Activated naive CD8-positive, alpha-beta T cell treated with anti-CD3 and anti-CD28 coated beads, Interleukin-2, amount 50 U/mL, for 24 hours (primary cell): ENCODE data around the gene ZNF638.
A peak's percentile ranks its signal among the peaks of the same experiment; 100 is the strongest.

Source experiments
- ATAC-seq: fragments of 150-1000 bp; cut with Tn5 transposase; one replicate; pipeline ENCODE4 v1.10.0; 2021
- DNase-seq: peaks from one replicate; pipeline ENCODE4 v3.0.0; 2021
- H3K27ac Mint-ChIP-seq: one replicate; pipeline ENCODE4 v1.8.0; 2021; ENCODE audit warnings: mild to moderate bottlenecking, mixed read lengths
- H3K27me3 Mint-ChIP-seq: one replicate; pipeline ENCODE4 v1.8.0; 2021; ENCODE audit warnings: mixed read lengths
- H3K36me3 Mint-ChIP-seq: one replicate; pipeline ENCODE4 v1.8.0; 2021; ENCODE audit warnings: low read depth, mixed read lengths
- H3K4me1 Mint-ChIP-seq: one replicate; pipeline ENCODE4 v1.8.0; 2021; ENCODE audit warnings: mixed read lengths
- H3K4me3 Mint-ChIP-seq: one replicate; pipeline ENCODE4 v1.8.0; 2021; ENCODE audit warnings: mild to moderate bottlenecking, moderate library complexity, mixed read lengths
- H3K9me3 Mint-ChIP-seq: one replicate; pipeline ENCODE4 v1.8.0; 2021; ENCODE audit warnings: mixed read lengths

The ZNF638 gene

DNA sequence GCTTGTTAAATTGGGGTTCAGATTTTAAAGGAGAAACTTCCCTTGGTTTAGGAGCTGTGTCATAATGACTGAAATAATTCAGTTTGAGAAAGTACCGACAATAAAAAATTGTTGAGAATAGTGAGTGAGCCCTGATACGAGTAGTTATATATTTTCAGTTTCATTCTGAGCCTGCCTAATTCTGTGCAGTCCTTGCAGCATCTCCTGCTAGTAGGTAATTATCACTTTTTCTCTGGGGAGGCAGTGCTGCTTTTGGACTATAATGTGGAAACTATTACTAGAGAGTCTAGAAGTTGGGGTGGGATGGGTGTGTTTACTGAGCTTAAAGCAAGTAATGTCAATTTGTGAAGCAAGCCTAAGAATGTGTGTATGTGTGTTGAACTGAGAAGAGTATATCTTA is 21.7 kb downstream of the ZNF638 start:
- Mint-ChIP-seq H3K36me3 (peaks cover 55% of the 10 kb centered on the region), H3K27ac (peak overlapping the region; percentile 68), H3K9me3 (no peaks in the 10 kb centered on the region), H3K4me1 (peaks cover 40% of the 10 kb centered on the region), H3K27me3 (no peaks in the 10 kb centered on the region), H3K4me3 (peak overlapping the region; percentile 25)
- DNase-seq (no peak), ATAC-seq (peak; percentile 81)

DNA sequence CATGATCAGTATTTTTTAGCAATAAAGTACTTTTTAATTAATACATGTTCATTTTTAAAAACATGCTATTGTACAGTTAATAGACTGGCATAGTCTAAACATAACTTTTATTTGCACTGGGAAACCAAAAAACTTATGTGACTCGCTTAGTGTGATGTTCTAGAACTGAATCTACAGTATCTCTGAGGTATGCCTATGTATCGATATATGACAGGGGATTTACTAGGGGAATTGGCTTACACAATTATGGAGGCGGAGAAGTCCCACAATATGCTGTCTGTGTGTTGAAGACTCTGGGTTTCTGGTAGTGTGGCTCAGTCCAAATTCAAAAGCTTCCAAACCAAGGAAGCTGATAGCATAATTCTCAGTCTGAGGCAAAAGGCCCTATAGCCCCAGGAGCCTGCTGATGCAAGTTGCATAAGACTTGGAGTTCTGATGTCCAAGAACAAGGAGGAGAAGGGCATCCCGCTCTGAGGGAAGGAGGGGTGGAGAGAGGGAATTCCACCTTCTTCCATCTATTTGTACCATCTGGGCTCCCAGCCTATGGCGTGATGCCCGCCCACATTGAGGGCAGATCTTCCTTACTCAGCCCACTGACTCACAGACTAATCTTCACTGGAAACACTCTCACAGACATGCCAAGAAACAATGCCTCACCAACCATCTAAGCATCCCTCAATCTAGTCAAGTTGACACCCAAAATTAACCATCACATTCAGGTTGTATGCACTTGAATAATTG is 27.5 kb downstream of the ZNF638 start:
- Mint-ChIP-seq H3K36me3 (peaks cover 47% of the 10 kb centered on the region), H3K9me3 (no peaks in the 10 kb centered on the region), H3K4me3 (no peak overlapping the region), H3K27me3 (no peaks in the 10 kb centered on the region), H3K27ac (peak overlapping the region; percentile 8), H3K4me1 (peaks cover 24% of the 10 kb centered on the region)
- ATAC-seq = peak; percentile 92
- no peak for DNase-seq

DNA sequence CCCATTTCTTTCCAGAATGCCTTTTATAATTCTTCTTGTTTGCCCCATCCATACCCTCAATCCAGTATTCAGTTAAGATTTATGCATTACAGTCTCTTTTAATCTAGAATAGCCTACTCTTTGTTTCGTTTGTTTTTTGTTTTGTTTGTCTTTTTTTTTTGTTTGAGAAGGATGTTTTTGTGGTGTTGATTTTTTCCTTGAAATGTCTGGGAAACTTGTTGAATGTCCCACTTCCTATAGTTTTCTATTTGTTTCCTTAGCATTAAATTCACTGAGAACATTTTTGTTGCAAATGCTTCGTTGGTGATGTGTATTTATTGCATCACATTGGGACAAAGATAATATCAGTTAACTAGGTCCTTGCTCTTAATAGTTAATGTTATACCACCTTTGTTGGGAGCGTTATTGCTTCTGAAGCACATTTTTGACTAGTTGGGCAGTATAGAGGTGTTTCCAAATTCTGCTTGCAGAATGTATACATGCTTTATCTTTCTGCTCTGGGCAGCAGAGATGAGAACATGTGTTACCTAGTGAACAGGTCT is 28.9 kb downstream of the ZNF638 start:
- Mint-ChIP-seq H3K27me3 (no peaks in the 10 kb centered on the region), H3K4me1 (peaks cover 24% of the 10 kb centered on the region), H3K27ac (no peak overlapping the region), H3K9me3 (no peaks in the 10 kb centered on the region), H3K36me3 (peaks cover 51% of the 10 kb centered on the region), H3K4me3 (no peak overlapping the region)
- DNase-seq (no peak), ATAC-seq (no peak)

DNA sequence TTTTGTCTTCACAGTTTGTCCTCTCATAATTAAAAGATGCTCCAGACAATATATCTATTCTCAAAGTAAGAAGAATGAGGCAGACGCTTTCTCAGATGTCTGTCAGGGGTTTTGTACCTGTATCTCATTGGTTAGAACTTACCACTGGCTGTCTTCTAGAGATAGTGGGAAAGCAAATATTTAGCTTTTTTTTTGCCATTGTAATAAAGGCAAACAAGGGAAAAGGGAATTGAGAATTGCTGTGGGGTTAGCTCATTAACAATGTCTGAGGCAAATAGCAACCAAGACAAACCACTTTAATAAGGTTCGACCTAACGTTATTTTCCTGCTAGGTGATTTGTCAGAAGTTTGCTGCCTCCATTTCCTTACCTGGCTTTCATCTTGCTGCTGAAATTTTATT is 30.0 kb downstream of the ZNF638 start:
- no peaks in the 10 kb centered on the region for H3K9me3 Mint-ChIP-seq
- H3K36me3 Mint-ChIP-seq = peaks cover 48% of the 10 kb centered on the region
- no peak overlapping the region for H3K27ac Mint-ChIP-seq
- ATAC-seq (no peak), DNase-seq (no peak)
- H3K4me3 Mint-ChIP-seq = no peak overlapping the region
- H3K27me3 Mint-ChIP-seq = no peaks in the 10 kb centered on the region
- H3K4me1 Mint-ChIP-seq = peaks cover 24% of the 10 kb centered on the region

DNA sequence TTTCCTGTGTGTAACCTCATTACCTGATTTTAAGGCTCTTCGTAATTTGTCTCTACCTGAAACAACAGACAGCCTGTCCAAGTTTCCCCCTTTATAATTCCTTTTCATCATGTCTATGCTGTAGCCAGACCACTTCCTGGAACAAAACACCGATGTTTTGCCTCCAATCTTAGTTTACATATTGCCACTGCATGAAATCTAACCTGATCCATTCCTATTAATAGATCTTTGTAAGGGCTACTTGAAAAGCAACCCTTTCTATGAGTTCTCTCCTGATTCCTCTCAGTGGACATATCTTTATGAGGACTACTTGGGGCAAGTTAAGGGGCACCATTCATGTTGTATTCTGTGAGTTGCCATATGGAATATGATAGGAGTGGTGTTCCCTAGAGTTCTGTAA is 30.9 kb downstream of the ZNF638 start:
- no peaks in the 10 kb centered on the region for H3K9me3 Mint-ChIP-seq
- H3K27me3 Mint-ChIP-seq = no peaks in the 10 kb centered on the region
- peaks cover 45% of the 10 kb centered on the region for H3K36me3 Mint-ChIP-seq
- no peak overlapping the region for H3K4me3 Mint-ChIP-seq
- DNase-seq = no peak
- H3K4me1 Mint-ChIP-seq = peaks cover 24% of the 10 kb centered on the region
- ATAC-seq = no peak
- peak overlapping the region; percentile 33 for H3K27ac Mint-ChIP-seq

DNA sequence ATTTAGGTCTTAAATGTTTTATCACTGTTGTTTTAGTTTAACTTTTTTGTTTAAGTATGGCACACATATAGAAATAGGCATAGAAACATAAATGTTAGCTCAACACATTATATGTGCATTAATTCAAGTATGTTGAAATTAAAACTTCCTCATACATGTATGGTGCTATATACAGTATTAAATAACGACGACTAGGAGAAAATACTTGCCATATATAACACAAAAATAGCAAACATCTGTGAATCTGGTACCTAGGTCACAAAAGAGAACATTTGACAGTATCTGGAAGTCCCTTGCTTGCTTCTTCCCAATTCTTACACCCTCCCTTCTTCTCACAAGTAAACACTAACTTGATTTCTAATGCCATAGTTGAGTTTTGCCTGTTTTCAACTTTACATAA is 38.4 kb downstream of the ZNF638 start:
- H3K4me3 Mint-ChIP-seq = no peak overlapping the region
- ATAC-seq (no peak), DNase-seq (no peak)
- no peaks in the 10 kb centered on the region for H3K4me1 Mint-ChIP-seq
- H3K27ac Mint-ChIP-seq = no peak overlapping the region
- no peaks in the 10 kb centered on the region for H3K9me3 Mint-ChIP-seq
- H3K27me3 Mint-ChIP-seq = no peaks in the 10 kb centered on the region
- H3K36me3 Mint-ChIP-seq = peaks cover 35% of the 10 kb centered on the region

DNA sequence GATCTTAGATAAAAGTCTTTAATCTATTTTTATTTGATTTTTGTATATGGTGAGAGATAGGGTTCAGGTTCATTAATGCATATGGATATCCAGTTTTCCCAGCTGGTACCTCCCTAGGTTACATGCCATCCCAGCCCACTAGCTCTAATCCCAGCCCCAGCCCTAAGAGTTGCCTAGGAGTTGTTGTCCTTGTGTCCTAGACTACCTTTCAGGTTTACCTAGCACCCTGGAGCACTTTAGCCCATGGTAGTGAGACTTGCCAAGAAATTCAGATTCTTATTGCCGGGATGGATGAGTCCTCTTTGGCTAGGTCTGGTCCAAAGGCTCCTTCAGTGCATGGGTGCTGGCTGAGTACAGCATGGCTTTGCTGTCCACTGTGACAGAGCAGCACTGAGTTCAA is 40.5 kb downstream of the ZNF638 start:
- H3K4me3 Mint-ChIP-seq = no peak overlapping the region
- no peaks in the 10 kb centered on the region for H3K9me3 Mint-ChIP-seq
- H3K36me3 Mint-ChIP-seq = peaks cover 30% of the 10 kb centered on the region
- no peak overlapping the region for H3K27ac Mint-ChIP-seq
- ATAC-seq (no peak), DNase-seq (no peak)
- no peaks in the 10 kb centered on the region for H3K27me3 Mint-ChIP-seq
- H3K4me1 Mint-ChIP-seq = no peaks in the 10 kb centered on the region

DNA sequence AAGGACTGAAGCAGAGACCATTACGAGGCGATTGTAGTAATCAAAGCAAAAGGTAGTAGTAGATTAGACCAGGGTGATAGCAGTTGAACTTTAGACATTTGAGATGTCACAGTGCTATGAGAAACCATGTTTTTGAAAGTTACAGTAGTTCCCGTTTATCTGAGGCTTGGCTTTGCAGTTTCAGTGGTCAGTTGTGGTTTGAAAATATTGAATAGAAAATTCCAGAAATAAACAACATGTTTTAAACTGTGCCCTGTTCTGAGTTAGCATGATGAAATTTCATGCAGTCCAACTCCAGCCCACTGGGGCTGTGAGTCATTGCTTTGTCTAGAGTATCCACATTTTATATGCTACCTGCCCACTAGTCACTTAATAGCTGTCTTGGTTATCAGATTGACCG is 47.5 kb downstream of the ZNF638 start:
- Mint-ChIP-seq H3K4me3 (no peak overlapping the region), H3K9me3 (no peaks in the 10 kb centered on the region), H3K27me3 (no peaks in the 10 kb centered on the region), H3K36me3 (peaks cover 53% of the 10 kb centered on the region), H3K4me1 (peaks cover 5% of the 10 kb centered on the region), H3K27ac (peak overlapping the region; percentile 8)
- ATAC-seq (no peak), DNase-seq (no peak)

DNA sequence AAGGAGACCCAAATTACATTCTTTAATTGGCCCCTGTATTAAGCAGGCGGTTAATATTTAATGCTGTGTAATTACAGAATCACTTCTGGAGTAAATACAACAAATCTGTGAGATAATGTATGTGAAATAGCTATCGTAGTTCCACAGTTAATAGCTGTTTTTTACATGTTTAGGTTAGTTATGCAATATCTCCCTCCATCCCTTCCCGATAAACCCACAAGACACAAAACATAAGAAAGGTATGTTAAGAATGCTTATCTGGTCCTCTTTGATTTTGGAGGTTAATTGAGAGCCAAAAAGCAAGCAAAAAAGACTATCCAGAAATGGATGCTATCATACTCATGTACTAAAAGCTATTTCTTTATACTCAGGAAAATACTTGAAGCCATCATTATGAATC is 49.1 kb downstream of the ZNF638 start:
- ATAC-seq = no peak
- H3K36me3 Mint-ChIP-seq = peaks cover 62% of the 10 kb centered on the region
- no peak overlapping the region for H3K4me3 Mint-ChIP-seq
- no peaks in the 10 kb centered on the region for H3K9me3 Mint-ChIP-seq
- H3K27ac Mint-ChIP-seq = no peak overlapping the region
- DNase-seq = no peak
- H3K4me1 Mint-ChIP-seq = peaks cover 5% of the 10 kb centered on the region
- H3K27me3 Mint-ChIP-seq = no peaks in the 10 kb centered on the region

DNA sequence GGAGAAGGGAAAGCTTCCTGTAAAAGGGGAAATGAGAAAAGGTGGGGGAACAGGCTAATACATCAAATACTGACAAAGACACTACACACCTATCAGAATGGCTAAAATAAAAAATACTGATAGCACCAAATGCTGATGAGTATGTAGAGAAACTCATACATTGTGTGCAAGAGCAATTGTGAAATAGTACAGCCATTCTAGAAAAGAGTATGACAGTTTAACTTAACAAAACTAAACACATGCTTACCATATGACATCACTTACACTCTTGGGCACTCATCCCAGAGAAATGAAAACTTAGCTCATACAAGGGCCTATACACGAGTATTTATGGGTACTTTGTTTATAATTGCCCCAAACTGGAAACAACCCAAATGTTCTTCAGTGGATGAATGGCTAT is 53.4 kb downstream of the ZNF638 start:
- Mint-ChIP-seq H3K27me3 (no peaks in the 10 kb centered on the region), H3K4me3 (no peak overlapping the region), H3K36me3 (peaks cover 73% of the 10 kb centered on the region), H3K9me3 (no peaks in the 10 kb centered on the region), H3K4me1 (no peaks in the 10 kb centered on the region), H3K27ac (no peak overlapping the region)
- ATAC-seq (no peak), DNase-seq (no peak)

DNA sequence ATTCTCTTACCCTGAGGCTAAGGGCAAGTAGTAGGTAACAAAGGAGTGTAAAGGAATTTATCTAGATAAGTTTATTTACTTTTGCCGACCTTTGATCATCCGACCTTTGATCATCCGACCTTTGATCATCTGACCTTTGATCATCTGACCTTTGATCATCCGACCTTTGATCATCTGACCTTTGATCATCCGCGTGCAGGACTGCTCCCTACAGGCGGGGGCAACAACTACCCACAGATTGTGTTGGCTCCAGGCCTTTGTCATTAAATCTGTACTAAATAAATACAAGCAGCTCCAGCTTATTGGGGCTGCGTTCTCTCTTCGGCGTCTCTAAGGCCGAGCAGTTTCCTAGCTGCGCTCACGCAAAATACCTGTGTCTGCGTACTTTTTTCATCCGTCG is 56.6 kb downstream of the ZNF638 start:
- Mint-ChIP-seq H3K4me1 (no peaks in the 10 kb centered on the region), H3K9me3 (no peaks in the 10 kb centered on the region), H3K36me3 (peaks cover 70% of the 10 kb centered on the region), H3K27me3 (no peaks in the 10 kb centered on the region), H3K27ac (no peak overlapping the region), H3K4me3 (no peak overlapping the region)
- ATAC-seq (no peak), DNase-seq (no peak)

DNA sequence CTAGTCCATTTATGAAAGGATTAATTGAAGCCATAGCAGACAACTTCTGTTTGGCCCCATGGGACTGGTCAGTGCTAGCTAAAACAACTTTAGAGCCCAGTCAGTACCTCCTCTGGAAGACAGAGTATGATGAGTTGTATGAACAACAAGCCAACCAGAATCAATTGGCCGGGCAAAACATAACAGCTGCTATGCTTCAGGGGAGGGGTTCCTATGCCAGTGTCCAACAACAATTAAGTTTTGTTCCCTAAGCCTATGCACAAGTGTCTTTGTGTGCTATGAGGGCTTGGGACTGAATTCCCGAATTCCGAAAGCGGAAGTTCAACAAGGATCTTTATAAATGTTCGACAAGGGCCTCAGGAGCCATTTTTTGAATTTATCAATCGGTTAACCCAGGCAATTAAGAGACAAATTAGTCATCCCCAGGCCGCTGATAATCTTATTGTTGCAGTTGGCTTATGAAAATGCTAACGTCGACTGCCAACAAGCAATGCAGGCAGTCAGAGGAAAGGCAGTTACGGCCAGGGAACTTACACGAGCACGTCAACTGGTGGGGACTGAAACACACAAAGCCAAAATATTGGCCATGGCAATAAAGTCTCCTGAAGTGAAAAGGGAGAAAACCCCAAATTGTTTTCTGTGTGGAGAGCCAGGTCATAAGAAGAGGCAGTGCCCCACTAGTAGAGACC is 57.9 kb downstream of the ZNF638 start:
- Mint-ChIP-seq H3K36me3 (peaks cover 69% of the 10 kb centered on the region), H3K27me3 (no peaks in the 10 kb centered on the region), H3K27ac (no peak overlapping the region), H3K4me3 (no peak overlapping the region), H3K4me1 (no peaks in the 10 kb centered on the region), H3K9me3 (no peaks in the 10 kb centered on the region)
- ATAC-seq (no peak), DNase-seq (no peak)

DNA sequence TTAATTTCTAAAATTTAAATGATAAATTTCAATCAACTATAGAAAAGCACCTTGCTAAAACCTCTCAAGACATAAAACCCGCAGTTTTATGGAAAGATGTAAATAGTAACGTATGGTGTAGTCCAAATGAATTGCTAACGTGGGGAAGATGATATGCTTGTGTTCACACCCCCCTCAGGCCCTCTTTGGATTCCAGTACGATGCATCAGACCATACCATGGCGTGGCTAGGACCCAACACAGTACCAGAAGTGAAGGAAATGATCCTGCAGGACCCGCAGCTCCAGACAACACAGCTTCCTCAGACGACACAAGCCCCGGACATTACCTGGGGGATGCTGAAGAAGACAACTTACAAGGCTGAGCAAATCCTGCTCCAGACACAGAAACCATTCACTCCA is 61.6 kb downstream of the ZNF638 start:
- Mint-ChIP-seq H3K9me3 (no peaks in the 10 kb centered on the region), H3K36me3 (peaks cover 54% of the 10 kb centered on the region), H3K27me3 (no peaks in the 10 kb centered on the region), H3K27ac (no peak overlapping the region), H3K4me1 (no peaks in the 10 kb centered on the region), H3K4me3 (no peak overlapping the region)
- ATAC-seq (no peak), DNase-seq (no peak)

DNA sequence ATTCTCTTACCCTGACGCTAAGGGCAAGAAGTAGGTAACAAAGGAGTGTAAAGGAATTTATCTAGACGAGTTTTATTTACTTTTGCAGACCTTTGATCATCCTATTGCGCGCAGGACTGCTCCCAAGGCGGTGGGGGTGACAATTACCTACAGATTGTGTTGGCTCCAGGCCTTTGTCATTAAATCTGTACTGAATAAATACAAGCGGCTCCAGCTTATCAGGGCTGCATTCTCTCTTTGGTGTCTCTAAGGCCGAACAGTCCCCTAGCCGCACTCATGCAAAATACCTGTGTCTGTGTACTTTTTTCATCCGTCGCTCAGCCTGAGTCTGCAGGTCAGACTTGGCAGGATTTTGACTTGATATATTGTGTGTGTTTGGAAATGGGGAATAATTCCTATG is 63.9 kb downstream of the ZNF638 start:
- ATAC-seq (no peak), DNase-seq (no peak)
- Mint-ChIP-seq H3K27ac (no peak overlapping the region), H3K27me3 (no peaks in the 10 kb centered on the region), H3K9me3 (no peaks in the 10 kb centered on the region), H3K4me1 (no peaks in the 10 kb centered on the region), H3K4me3 (no peak overlapping the region), H3K36me3 (peaks cover 46% of the 10 kb centered on the region)

DNA sequence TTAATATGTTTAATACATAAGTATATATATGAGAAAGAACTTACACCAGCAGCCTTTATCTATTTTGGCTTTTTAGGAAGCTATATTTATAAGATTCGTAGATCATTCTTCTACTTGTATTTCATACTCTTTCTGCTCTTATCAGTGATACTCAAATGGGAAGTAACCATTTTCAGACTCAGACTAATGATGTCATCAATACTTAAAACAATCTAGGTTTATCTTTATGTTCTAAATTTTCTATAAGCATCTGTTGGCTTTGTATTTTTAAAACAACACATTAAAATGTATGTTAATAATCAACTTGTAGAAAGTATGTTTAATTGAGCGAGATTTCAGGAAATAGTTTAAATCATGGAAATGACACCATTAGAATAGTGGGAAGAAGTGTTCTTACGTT is 70.8 kb downstream of the ZNF638 start:
- H3K36me3 Mint-ChIP-seq = peaks cover 56% of the 10 kb centered on the region
- no peaks in the 10 kb centered on the region for H3K4me1 Mint-ChIP-seq
- H3K9me3 Mint-ChIP-seq = no peaks in the 10 kb centered on the region
- no peak for ATAC-seq
- no peaks in the 10 kb centered on the region for H3K27me3 Mint-ChIP-seq
- no peak overlapping the region for H3K4me3 Mint-ChIP-seq
- H3K27ac Mint-ChIP-seq = no peak overlapping the region
- DNase-seq = no peak
